NT2/D1 (cell line): Measurements from ENCODE around the gene VWC2.

Experiments used
- SUZ12 ChIP-seq: IDR thresholded peaks from 2 replicates; pipeline ENCODE4 v1.6.1; 2011; ENCODE audit not compliant: insufficient read length, insufficient read depth; ENCODE audit errors: extremely low read depth
- YY1 ChIP-seq: IDR thresholded peaks from 2 replicates; pipeline ENCODE4 v1.6.1; 2011; ENCODE audit not compliant: insufficient read length, insufficient read depth
- ZNF274 ChIP-seq: IDR thresholded peaks from 2 replicates; pipeline ENCODE4 v1.6.1; 2011; ENCODE audit warnings: mild to moderate bottlenecking, low read depth, low read length

- TF ChIP-seq ZNF274 (no peak), YY1 (no peak), SUZ12 (no peak)
Observed at GRCh38 chr7:49821181-49821580, 47.7 kb downstream of the VWC2 start.
